Skeletal muscle satellite cell (primary cell): Measurements from ENCODE around the gene CCDC177.

Source experiments
- H3K27me3 ChIP-seq: 2 replicates; pipeline ENCODE4 v1.7.0; 2013; ENCODE audit warnings: low read length; ENCODE audit not compliant: control insufficient read depth, insufficient read depth
- H3K36me3 ChIP-seq: 2 replicates; pipeline ENCODE4 v1.7.0; 2013; ENCODE audit warnings: mild to moderate bottlenecking, control low read depth, low read length; ENCODE audit not compliant: insufficient read depth
- H3K4me1 ChIP-seq: 2 replicates; pipeline ENCODE4 v1.7.0; 2013; ENCODE audit warnings: low read length; ENCODE audit not compliant: control insufficient read depth, insufficient read depth
- H3K4me2 ChIP-seq: 2 replicates; pipeline ENCODE4 v1.7.0; 2013; ENCODE audit warnings: mild to moderate bottlenecking, low read length
- H3K4me3 ChIP-seq: 2 replicates; pipeline ENCODE4 v1.7.0; 2013; ENCODE audit warnings: low read length
- H3K9ac ChIP-seq: 2 replicates; pipeline ENCODE4 v1.7.0; 2013; ENCODE audit warnings: mild to moderate bottlenecking, low read depth, low read length, moderate library complexity
- H3K9me3 ChIP-seq: replicated peaks from 2 replicates; pipeline ENCODE4 v1.7.0; 2013; ENCODE audit warnings: mild to moderate bottlenecking, control low read depth, low read length

CCDC177 gene

DNA sequence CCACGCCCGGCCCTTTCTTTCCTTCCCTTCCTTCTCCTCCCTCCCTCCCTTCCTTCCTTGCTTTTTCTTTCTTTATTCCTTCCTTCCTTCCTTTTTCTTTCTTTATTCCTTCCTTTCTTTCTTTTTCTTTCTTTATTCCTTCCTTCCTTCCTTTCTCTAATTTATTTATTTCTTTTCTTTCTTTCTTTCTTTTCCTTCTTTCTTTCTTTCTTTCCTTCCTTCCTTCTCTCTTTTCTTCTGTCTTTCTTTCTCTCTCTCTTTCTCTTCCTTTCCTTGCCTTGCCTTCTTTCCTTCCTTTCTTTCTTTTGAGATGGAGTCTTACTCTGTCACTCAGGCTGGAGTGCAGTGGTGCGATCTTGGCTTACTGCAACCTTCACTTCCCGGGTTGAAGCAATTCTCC, 15.9 kb downstream of the CCDC177 start:
- Histone ChIP-seq H3K9ac (no peak overlapping the region), H3K4me3 (no peak overlapping the region), H3K36me3 (no peaks in the 10 kb centered on the region), H3K4me2 (no peak overlapping the region), H3K9me3 (no peaks in the 10 kb centered on the region), H3K4me1 (no peaks in the 10 kb centered on the region), H3K27me3 (peaks cover 69% of the 10 kb centered on the region)

DNA sequence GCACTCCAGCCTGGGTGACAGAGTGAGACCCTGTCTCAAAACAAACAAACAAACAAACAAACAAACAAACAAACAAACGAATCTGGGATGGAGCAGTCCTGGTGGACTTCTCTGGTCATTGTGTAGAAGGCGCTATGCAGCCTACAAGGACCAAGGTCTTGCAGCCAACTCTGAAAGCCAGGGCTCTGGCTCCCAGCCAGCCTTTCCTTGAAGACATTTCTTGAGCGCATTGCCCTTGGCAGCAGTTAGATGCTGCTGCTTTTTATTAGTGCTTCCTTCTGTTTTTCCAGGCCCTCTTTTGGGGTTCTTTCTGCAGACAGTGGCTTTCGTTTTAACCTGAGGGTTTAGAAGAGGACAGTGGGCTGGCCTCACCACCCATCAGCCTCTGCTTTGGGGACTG, 20.2 kb downstream of the CCDC177 start:
- Histone ChIP-seq H3K4me3 (no peak overlapping the region), H3K4me1 (no peaks in the 10 kb centered on the region), H3K9me3 (no peaks in the 10 kb centered on the region), H3K36me3 (no peaks in the 10 kb centered on the region), H3K9ac (no peak overlapping the region), H3K4me2 (no peak overlapping the region), H3K27me3 (peaks cover 34% of the 10 kb centered on the region)

DNA sequence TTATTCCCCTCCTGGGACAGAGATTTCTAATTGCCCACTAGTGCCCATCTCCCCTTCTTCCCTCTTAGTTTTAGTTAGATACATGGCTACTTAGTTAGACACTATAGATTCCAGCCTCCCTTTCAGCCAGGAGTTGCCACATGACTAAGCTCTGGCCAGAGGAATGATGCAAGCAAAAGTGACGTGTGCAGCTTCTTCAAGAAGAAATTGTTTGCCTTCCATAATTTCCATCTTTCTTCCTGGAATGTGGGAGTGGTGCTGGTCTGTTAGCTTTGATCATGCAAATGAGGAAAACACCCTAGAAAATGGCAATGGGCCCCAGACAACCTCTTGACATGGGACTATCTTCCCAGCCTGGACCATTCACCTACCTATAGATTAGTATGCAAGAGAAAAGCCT, 21.4 kb downstream of the CCDC177 start:
- no peaks in the 10 kb centered on the region for H3K9me3 ChIP-seq

DNA sequence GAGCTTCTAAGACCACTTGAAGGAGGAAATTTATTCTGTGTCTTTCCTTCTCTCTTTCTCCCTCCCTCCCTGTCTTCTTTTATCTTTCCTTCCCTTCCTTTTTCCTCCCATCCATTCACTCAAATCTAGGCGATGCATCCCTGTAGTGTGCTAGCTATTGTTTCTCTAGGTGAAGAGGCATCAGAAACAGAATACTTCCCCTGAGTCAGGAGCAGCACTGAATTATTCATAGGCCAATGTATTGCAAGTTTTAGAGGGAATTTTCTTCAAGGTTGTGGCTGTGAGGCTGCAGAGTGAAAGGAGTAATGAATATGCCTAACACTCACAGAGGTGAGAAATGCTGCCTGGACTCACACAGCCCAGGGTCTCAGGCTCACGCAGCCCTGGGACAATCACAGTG, 23.2 kb downstream of the CCDC177 start:
- no peaks in the 10 kb centered on the region for H3K36me3 ChIP-seq
- no peaks in the 10 kb centered on the region for H3K9me3 ChIP-seq
- no peak overlapping the region for H3K9ac ChIP-seq
- no peak overlapping the region for H3K4me2 ChIP-seq
- H3K4me1 ChIP-seq, result no peaks in the 10 kb centered on the region
- no peak overlapping the region for H3K4me3 ChIP-seq
- H3K27me3 ChIP-seq, result peaks cover 30% of the 10 kb centered on the region

More for the DNA sequence above, 21.4 kb downstream of the CCDC177 start:
- no peaks in the 10 kb centered on the region for H3K36me3 ChIP-seq
- H3K4me2 ChIP-seq, result no peak overlapping the region
- H3K27me3 ChIP-seq, result peaks cover 36% of the 10 kb centered on the region
- no peak overlapping the region for H3K9ac ChIP-seq
- no peaks in the 10 kb centered on the region for H3K4me1 ChIP-seq
- no peak overlapping the region for H3K4me3 ChIP-seq

DNA sequence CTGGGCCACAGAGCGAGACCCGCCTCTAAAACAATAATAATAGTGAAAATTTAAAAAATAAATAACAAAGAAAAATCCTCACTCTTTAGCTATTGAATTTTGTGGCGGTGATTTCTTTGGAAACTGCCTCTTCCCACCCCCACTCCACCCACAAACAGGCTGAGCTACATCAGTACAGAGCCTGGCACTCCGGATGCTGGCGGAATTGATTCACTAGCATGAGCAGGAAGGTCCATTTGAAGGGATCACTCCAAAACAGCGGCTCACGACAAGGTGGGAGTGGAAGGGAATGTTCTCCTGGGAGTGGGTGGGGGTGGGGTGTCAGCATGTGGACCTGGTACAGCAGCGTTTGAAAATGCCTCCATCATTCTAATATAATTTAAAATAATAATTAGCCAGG, 26.1 kb downstream of the CCDC177 start:
- no peak overlapping the region for H3K9ac ChIP-seq
- H3K4me2 ChIP-seq, result no peak overlapping the region
- H3K27me3 ChIP-seq, result peaks cover 24% of the 10 kb centered on the region
- no peak overlapping the region for H3K4me3 ChIP-seq
- peaks cover 3% of the 10 kb centered on the region for H3K4me1 ChIP-seq
- H3K36me3 ChIP-seq, result no peaks in the 10 kb centered on the region
- H3K9me3 ChIP-seq, result no peaks in the 10 kb centered on the region

DNA sequence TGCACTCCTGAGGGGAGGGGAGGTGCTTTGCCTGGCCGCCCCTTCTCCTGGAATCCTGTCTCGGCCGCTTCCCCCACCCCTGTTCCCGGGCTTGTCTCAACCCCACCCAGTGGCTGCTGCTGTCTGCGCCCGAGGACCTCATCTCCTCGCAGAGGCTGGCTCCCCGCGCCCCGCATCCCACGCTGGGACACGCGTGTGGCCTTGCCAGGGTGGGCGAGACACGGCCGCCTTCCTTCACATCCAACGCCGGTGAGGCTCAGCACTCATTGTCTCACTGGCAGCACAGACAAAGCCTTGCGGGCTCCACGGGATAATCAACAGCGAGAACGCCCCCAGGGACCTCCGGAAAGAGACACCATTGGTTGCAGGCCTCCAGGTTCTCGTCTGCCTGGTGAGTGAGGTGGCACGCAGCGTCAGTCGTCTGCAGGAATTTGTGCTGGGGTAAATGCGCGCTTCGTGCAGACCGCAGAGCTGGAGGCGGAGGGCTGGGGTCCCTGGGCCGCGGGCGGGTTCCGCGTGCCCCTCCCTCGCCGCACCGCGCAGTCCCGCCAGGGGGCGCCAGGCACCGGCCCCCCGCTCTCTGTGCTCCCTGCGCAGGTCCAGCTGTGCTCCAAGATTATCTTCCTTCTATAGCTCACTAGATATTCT, 26.8 kb downstream of the CCDC177 start:
- Histone ChIP-seq H3K36me3 (no peaks in the 10 kb centered on the region), H3K9me3 (no peaks in the 10 kb centered on the region), H3K9ac (no peak overlapping the region), H3K27me3 (peaks cover 24% of the 10 kb centered on the region), H3K4me3 (no peak overlapping the region), H3K4me1 (peaks cover 3% of the 10 kb centered on the region), H3K4me2 (no peak overlapping the region)

DNA sequence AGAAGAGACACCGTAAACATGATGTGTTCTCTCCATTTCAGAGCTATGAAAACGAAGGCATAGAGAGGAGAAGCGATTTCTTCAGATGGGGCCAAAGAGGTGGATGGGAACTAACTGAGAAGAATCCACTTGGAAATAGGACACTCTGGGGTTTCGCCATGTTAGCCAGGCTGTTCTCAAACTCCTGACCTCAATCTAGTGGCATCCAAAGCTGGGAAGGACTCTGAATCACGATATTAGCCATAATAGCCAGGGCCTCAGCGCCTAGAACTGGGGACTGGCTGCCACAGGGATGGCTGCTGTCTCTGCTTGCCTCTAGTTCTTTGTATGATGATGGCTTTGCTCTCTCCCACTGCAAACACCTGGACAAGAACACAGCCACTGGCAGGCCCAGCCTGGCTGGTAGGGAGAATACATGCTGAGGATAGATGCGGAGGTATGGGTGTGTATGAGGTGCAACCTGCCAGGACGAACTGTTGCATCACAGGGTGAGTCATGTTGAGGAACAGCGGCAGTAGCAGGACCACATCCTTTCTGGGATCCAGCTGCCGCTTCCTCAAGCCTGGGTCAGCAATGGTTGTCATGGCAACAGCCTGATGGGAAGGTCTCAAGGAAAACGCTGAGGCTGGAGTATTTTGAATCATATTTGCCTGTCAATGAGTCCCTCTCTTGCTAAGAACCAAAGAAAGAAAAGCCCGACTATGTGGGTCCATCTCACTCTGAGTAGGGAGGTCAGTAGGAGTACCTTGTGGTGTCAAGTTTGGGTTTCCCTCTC, 31.1 kb downstream of the CCDC177 start:
- Histone ChIP-seq H3K4me2 (no peak overlapping the region), H3K9me3 (no peaks in the 10 kb centered on the region), H3K9ac (no peak overlapping the region), H3K4me3 (no peak overlapping the region), H3K27me3 (peaks cover 18% of the 10 kb centered on the region), H3K36me3 (no peaks in the 10 kb centered on the region), H3K4me1 (peaks cover 3% of the 10 kb centered on the region)

DNA sequence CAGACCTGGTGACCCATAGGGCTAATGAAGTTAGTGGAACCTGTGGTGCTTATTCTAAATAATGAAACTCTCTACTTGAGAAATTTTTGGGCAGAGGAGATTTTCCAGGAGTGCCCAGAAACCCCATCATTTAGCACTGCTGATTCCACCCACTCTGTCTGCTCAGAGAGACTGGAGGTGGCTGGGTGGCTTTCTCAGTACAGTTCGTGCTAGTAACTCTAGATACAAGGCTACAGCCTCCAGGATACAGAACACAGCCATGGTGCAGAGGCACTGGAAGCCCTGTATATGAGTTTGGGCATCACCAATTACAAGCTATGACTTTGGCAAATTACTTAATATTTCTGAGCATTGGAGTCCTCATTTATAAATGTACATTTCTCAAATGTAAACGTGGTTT, 32.4 kb downstream of the CCDC177 start:
- Histone ChIP-seq H3K9me3 (no peaks in the 10 kb centered on the region), H3K4me2 (no peak overlapping the region), H3K9ac (no peak overlapping the region), H3K4me3 (no peak overlapping the region), H3K4me1 (peaks cover 3% of the 10 kb centered on the region), H3K27me3 (peaks cover 24% of the 10 kb centered on the region), H3K36me3 (no peaks in the 10 kb centered on the region)

DNA sequence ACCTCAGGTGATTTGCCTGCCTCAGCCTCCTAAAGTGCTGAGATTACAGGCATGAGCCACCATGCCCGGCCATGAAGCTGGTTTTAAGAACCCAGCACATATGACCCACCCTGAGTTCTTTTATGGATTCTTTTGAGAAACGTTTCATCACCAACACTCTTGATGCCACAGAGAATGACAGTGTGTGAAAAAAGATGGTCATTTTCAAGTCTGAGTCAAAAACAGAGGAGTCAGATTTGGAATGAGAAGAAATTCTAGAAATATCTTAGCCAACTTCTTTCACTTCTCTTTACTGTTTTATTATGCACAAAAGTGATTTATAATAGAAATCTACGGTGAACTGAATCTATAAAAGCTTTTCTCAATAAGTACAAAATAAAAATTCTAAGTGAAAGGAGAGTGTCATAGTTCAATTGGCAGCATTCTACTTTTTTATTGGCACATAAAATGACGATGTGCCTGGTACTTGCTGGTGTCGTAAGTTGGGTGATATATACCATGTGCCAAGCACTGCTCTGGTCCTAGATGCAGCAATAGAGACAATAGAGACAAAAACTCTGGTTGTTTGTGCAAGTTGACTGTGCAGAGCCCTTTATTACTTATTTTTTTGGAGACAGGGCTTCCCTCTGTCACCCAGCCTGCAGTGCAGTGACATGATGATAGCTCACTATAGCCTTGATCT, 33.9 kb downstream of the CCDC177 start:
- Histone ChIP-seq H3K4me1 (peaks cover 3% of the 10 kb centered on the region), H3K4me3 (no peak overlapping the region), H3K36me3 (no peaks in the 10 kb centered on the region), H3K9ac (no peak overlapping the region), H3K27me3 (peaks cover 31% of the 10 kb centered on the region), H3K9me3 (no peaks in the 10 kb centered on the region), H3K4me2 (no peak overlapping the region)

DNA sequence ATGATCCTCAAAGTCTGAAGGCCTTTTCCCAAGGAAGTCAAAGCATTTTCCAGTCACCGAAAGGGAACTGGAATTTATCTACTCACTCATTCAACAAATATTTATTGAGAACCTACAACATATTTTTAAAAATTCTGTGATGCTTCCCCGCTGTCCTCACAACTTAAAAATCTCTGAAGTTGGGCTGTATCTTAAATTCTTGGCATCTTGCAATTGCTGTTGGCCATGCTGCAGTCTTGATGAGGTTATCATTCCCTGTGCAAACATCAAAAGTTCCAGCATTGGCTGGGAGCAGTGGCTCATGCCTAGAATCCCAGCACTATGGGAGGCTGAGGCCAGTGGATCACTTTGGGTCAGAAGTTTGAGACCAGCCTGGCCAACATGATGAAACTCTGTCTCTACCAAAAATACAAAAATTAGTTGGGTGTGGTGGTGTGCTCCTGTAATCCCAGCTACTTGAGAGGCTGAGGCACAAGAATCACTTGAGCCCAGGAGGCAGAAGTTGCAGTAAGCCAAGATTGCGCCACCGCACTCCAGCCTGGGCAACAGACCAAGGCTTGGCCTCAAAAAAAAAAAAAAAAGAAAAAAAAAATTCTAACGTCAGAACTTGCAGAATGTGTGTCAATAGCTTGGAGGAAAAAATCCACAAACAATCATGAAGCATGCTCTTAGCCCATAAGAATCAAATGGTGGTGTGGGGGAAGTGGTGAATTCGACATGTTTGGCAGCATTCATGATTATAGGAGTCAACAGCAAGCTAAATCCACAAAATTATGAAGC, 34.9 kb downstream of the CCDC177 start:
- no peaks in the 10 kb centered on the region for H3K36me3 ChIP-seq
- H3K4me1 ChIP-seq, result peaks cover 3% of the 10 kb centered on the region
- no peaks in the 10 kb centered on the region for H3K9me3 ChIP-seq
- peaks cover 37% of the 10 kb centered on the region for H3K27me3 ChIP-seq
- H3K9ac ChIP-seq, result no peak overlapping the region
- no peak overlapping the region for H3K4me2 ChIP-seq
- H3K4me3 ChIP-seq, result no peak overlapping the region

DNA sequence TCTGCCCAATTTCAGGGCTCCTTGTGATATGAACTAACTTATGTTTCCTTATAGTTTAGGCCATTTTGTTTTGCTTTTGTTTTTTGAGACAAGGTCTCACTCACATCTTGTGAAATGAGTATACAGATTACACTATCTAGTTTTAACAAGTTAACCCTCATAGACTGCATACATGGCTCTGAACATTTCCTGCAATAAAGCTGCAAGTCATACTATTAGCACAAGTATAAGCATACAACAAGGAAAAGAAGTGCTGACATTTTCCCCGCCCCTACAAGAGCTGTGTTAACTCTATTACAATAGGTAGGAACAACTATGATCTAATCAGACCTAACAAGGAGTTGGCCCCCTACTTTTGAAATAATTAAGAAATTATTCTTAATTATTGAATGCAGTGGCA, 35.9 kb downstream of the CCDC177 start:
- no peak overlapping the region for H3K4me2 ChIP-seq

More for the DNA sequence above, 35.9 kb downstream of the CCDC177 start:
- peaks cover under 1% of the 10 kb centered on the region for H3K4me1 ChIP-seq
- H3K27me3 ChIP-seq, result peaks cover 37% of the 10 kb centered on the region
- no peak overlapping the region for H3K9ac ChIP-seq
- no peaks in the 10 kb centered on the region for H3K9me3 ChIP-seq
- no peaks in the 10 kb centered on the region for H3K36me3 ChIP-seq
- H3K4me3 ChIP-seq, result no peak overlapping the region
